GM18951 (cell line): ENCODE results near the gene MSMP.

ENCODE experiments used
- POLR2A ChIP-seq: IDR thresholded peaks from 4 replicates; pipeline ENCODE4 v1.6.1; 2011; ENCODE audit warnings: mild to moderate bottlenecking; ENCODE audit not compliant: insufficient read length, insufficient read depth; ENCODE audit errors: extremely low read depth
- in situ Hi-C: fragments of 300-500 bp; cut with MboI; formaldehyde crosslinking; loops from one replicate; pipeline ENCODE4 v1.12.0; 2022; ENCODE audit warnings: low sequenced_read_pairs, mixed read lengths, inconsistent platforms; ENCODE audit not compliant: unreplicated experiment

The MSMP gene

GRCh38 chr9:35790385-35791296, 36.6 kb upstream of the MSMP start:
- no peak for TF ChIP-seq POLR2A
- in situ Hi-C loops, result loop anchor here (25.0 kb wide), 1 partner anchor 97 kb away; no protein-coding TSS in a partner anchor

GRCh38 chr9:35790025-35790384, 35.9 kb upstream of the MSMP start:
- no peak for TF ChIP-seq POLR2A
- in situ Hi-C loops, result loop anchor here (25.0 kb wide), 1 partner anchor 97 kb away; no protein-coding TSS in a partner anchor

- in situ Hi-C loops, result loop anchor here (25.0 kb wide), 1 partner anchor 98 kb away; no protein-coding TSS in a partner anchor
- no peak for TF ChIP-seq POLR2A
These were observed 35.5 kb upstream of the MSMP start for GRCh38 chr9:35789541-35789940.

GRCh38 chr9:35783418-35783817, 29.3 kb upstream of the MSMP start:
- in situ Hi-C loops, result loop anchor here (25.0 kb wide), 1 partner anchor 104 kb away; no protein-coding TSS in a partner anchor
- no peak for TF ChIP-seq POLR2A

GRCh38 chr9:35781066-35781465, 27.0 kb upstream of the MSMP start:
- TF ChIP-seq POLR2A, result no peak

GRCh38 chr9:35778496-35778895, 24.4 kb upstream of the MSMP start:
- no peak for TF ChIP-seq POLR2A
- in situ Hi-C loops, result loop anchor here (25.0 kb wide), 1 partner anchor 109 kb away; no protein-coding TSS in a partner anchor

More at GRCh38 chr9:35781066-35781465, 27.0 kb upstream of the MSMP start:
- in situ Hi-C loops, result loop anchor here (25.0 kb wide), 1 partner anchor 106 kb away; no protein-coding TSS in a partner anchor

- TF ChIP-seq POLR2A, result no peak
- in situ Hi-C loops, result loop anchor here (25.0 kb wide), 1 partner anchor 111 kb away; no protein-coding TSS in a partner anchor
These were observed 21.9 kb upstream of the MSMP start for GRCh38 chr9:35776018-35776417.

- no peak for TF ChIP-seq POLR2A
- in situ Hi-C loops, result loop anchor here (25.0 kb wide), 1 partner anchor 112 kb away; no protein-coding TSS in a partner anchor
These were observed 21.0 kb upstream of the MSMP start for GRCh38 chr9:35774907-35775635.

- in situ Hi-C loops, result no loop called here
- no peak for TF ChIP-seq POLR2A
These were observed 17.9 kb upstream of the MSMP start for GRCh38 chr9:35771943-35772342.

- TF ChIP-seq POLR2A, result no peak
- in situ Hi-C loops, result no loop called here
These were observed 17.5 kb upstream of the MSMP start for GRCh38 chr9:35771534-35771933.

- TF ChIP-seq POLR2A, result no peak
- in situ Hi-C loops, result no loop called here
These were observed 17.0 kb upstream of the MSMP start for GRCh38 chr9:35771075-35771433.

- TF ChIP-seq POLR2A, result no peak
- in situ Hi-C loops, result no loop called here
These were observed 15.7 kb upstream of the MSMP start for GRCh38 chr9:35769763-35770162.

GRCh38 chr9:35767458-35767857, 13.4 kb upstream of the MSMP start:
- TF ChIP-seq POLR2A, result no peak
- in situ Hi-C loops, result no loop called here
